ENCODE results near the gene DRG2.

DRG2 gene

GRCh38 chr17:18115517-18115916 lies 27.8 kb downstream of the DRG2 start:
- H3K4me3 ChIP-seq (ENCODE audit: low read depth, low read length) = no peak overlapping the region

- H3K4me3 ChIP-seq (ENCODE audit: low read depth, low read length) = no peak overlapping the region
Measured at GRCh38 chr17:18116078-18116477, 28.3 kb downstream of the DRG2 start.

- H3K4me3 ChIP-seq (ENCODE audit: low read depth, low read length) = no peak overlapping the region
Measured at GRCh38 chr17:18117533-18117932, 29.8 kb downstream of the DRG2 start.

- H3K4me3 ChIP-seq (ENCODE audit: low read depth, low read length) = no peak overlapping the region
Measured at GRCh38 chr17:18117982-18118975, 30.5 kb downstream of the DRG2 start.

GRCh38 chr17:18119166-18119745 lies 31.5 kb downstream of the DRG2 start:
- H3K4me3 ChIP-seq (ENCODE audit: low read depth, low read length) = no peak overlapping the region

- H3K4me3 ChIP-seq (ENCODE audit: low read depth, low read length) = no peak overlapping the region
Measured at GRCh38 chr17:18119938-18120337, 32.2 kb downstream of the DRG2 start.

- H3K4me3 ChIP-seq (ENCODE audit: low read depth, low read length) = no peak overlapping the region
Measured at GRCh38 chr17:18120461-18121017, 32.8 kb downstream of the DRG2 start.

GRCh38 chr17:18121144-18121910 lies 33.6 kb downstream of the DRG2 start:
- no peak overlapping the region for H3K4me3 ChIP-seq (ENCODE audit: low read depth, low read length)

GRCh38 chr17:18122990-18123753 lies 35.4 kb downstream of the DRG2 start:
- no peak overlapping the region for H3K4me3 ChIP-seq (ENCODE audit: low read depth, low read length)

- H3K4me3 ChIP-seq (ENCODE audit: low read depth, low read length) = no peak overlapping the region
Measured at GRCh38 chr17:18124345-18125126, 36.8 kb downstream of the DRG2 start.

- no peak overlapping the region for H3K4me3 ChIP-seq (ENCODE audit: low read depth, low read length)
Measured at GRCh38 chr17:18129041-18129502, 41.3 kb downstream of the DRG2 start.

GRCh38 chr17:18132711-18133110 lies 45.0 kb downstream of the DRG2 start:
- H3K4me3 ChIP-seq (ENCODE audit: low read depth, low read length) = no peak overlapping the region

GRCh38 chr17:18136357-18136756 lies 48.6 kb downstream of the DRG2 start:
- no peak overlapping the region for H3K4me3 ChIP-seq (ENCODE audit: low read depth, low read length)

GRCh38 chr17:18138065-18138749 lies 50.5 kb downstream of the DRG2 start:
- H3K4me3 ChIP-seq (ENCODE audit: low read depth, low read length) = no peak overlapping the region

GRCh38 chr17:18139092-18139491 lies 51.3 kb downstream of the DRG2 start:
- no peak overlapping the region for H3K4me3 ChIP-seq (ENCODE audit: low read depth, low read length)

GRCh38 chr17:18139498-18139897 lies 51.8 kb downstream of the DRG2 start:
- H3K4me3 ChIP-seq (ENCODE audit: low read depth, low read length) = no peak overlapping the region

GRCh38 chr17:18139949-18140348 lies 52.2 kb downstream of the DRG2 start:
- no peak overlapping the region for H3K4me3 ChIP-seq (ENCODE audit: low read depth, low read length)

GRCh38 chr17:18140648-18141047 lies 52.9 kb downstream of the DRG2 start:
- H3K4me3 ChIP-seq (ENCODE audit: low read depth, low read length) = no peak overlapping the region

- no peak overlapping the region for H3K4me3 ChIP-seq (ENCODE audit: low read depth, low read length)
Measured at GRCh38 chr17:18141210-18141803, 53.6 kb downstream of the DRG2 start.

Data from iPS-11a (cell line).